22Rv1 (cell line): ENCODE measurements around the gene GRAMD4.
A peak's percentile ranks its signal among the peaks of the same experiment; 100 is the strongest.

Experiments
- H3K27ac ChIP-seq: fragments of 450-650 bp; 2 replicates; pipeline ENCODE4 v1.5.1; 2017
- ZFX ChIP-seq: fragments of 450-650 bp; IDR thresholded peaks from 2 replicates; pipeline ENCODE4 v1.6.1; 2017; ENCODE audit warnings: antibody characterized with exemption, borderline replicate concordance
- TF ChIP-seq, protein P1 (sequence below): fragments of 450-650 bp; IDR thresholded peaks from 2 replicates; pipeline ENCODE4 v1.5.1; 2017; ENCODE audit warnings: mild to moderate bottlenecking

The GRAMD4 gene

GRCh38 chr22:46661221-46661851 lies 41.1 kb downstream of the GRAMD4 start:
- no peak for TF ChIP-seq ZFX
- TF ChIP-seq, protein P1, sequence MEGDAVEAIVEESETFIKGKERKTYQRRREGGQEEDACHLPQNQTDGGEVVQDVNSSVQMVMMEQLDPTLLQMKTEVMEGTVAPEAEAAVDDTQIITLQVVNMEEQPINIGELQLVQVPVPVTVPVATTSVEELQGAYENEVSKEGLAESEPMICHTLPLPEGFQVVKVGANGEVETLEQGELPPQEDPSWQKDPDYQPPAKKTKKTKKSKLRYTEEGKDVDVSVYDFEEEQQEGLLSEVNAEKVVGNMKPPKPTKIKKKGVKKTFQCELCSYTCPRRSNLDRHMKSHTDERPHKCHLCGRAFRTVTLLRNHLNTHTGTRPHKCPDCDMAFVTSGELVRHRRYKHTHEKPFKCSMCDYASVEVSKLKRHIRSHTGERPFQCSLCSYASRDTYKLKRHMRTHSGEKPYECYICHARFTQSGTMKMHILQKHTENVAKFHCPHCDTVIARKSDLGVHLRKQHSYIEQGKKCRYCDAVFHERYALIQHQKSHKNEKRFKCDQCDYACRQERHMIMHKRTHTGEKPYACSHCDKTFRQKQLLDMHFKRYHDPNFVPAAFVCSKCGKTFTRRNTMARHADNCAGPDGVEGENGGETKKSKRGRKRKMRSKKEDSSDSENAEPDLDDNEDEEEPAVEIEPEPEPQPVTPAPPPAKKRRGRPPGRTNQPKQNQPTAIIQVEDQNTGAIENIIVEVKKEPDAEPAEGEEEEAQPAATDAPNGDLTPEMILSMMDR = no peak
- peak overlapping the region; percentile 26; the same call in 1 of the 2 replicates for H3K27ac ChIP-seq

GRCh38 chr22:46662226-46662625 lies 42.0 kb downstream of the GRAMD4 start:
- TF ChIP-seq ZFX = no peak
- TF ChIP-seq, protein P1 = no peak
- H3K27ac ChIP-seq = no peak overlapping the region

DNA sequence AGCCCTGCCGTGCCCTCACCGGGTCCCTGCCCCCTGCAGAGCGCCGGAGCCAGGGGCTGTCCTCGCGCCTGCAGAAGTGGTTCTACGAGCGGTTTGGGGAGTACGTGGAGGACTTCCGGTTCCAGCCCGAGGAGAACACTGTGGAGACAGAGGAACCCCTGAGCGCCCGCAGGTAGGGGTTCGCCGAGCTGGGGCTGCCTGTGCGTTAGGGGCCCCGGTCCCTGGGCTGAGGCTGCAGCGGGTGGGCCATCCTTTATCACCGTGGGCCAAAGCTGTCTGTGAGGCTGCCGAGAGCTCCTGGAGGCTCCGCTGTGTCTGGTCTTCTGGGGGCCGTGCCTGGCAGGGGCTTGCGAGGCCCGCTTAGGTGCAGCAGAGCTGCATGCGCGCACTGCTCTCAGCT lies 42.8 kb downstream of the GRAMD4 start:
- TF ChIP-seq, protein P1 = no peak
- no peak for TF ChIP-seq ZFX
- H3K27ac ChIP-seq = no peak overlapping the region

GRCh38 chr22:46663436-46664100 lies 43.4 kb downstream of the GRAMD4 start:
- no peak overlapping the region for H3K27ac ChIP-seq
- no peak for TF ChIP-seq ZFX

DNA sequence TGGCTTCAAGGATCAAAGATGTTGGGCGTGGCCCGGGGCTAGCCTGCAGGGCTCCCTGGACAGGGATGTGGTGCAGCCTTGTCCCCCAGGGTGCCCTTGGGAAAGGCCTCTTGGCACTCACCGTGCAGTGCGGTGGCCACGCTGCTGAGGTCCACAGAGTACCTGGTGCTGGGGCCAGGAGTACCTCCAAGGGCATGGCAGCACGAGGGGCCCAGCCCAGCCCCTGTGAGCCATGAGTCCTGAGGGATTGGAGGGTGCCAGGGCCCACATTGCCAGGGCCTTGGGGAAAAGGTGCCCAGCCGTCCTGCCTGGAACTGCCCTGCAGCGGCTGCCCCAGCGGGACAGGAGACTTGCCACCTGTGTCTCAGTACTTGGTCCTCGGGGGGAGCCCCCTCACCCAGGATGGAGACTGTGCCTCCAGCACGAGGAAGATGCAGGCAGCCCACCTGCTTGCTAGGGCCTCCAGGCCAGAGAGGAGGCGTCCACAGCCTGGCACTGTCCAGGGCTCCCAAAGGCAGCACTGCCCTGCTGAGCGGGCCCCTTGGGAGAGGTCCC lies 44.2 kb downstream of the GRAMD4 start:
- no peak for TF ChIP-seq ZFX
- TF ChIP-seq, protein P1 = no peak
- no peak overlapping the region for H3K27ac ChIP-seq

GRCh38 chr22:46665151-46665695 lies 45.0 kb downstream of the GRAMD4 start:
- no peak overlapping the region for H3K27ac ChIP-seq
- TF ChIP-seq, protein P1 = no peak
- no peak for TF ChIP-seq ZFX

- no peak overlapping the region for H3K27ac ChIP-seq
- TF ChIP-seq, protein P1 = no peak
- TF ChIP-seq ZFX = no peak
These were observed 45.6 kb downstream of the GRAMD4 start for GRCh38 chr22:46665751-46666280.
